GM20431 (cell line): ENCODE data around the gene EXOSC10.
"Not testable (repeated sequence)": the region's sequence is repeated elsewhere in the genome, so short reads cannot be mapped to it uniquely, and the experiment has no call there.

Source experiments
- in situ Hi-C: fragments of 300-500 bp; cut with MseI, MboI; formaldehyde crosslinking; loops from one replicate; pipeline ENCODE4 v1.15.0; 2020; ENCODE audit warnings: low sequenced_read_pairs; ENCODE audit not compliant: unreplicated experiment

The EXOSC10 gene

GRCh38 chr1:11114966-11115365 lies 15.3 kb upstream of the EXOSC10 start:
- in situ Hi-C loops: no loop called here

GRCh38 chr1:11109047-11109760 lies 9.5 kb upstream of the EXOSC10 start:
- in situ Hi-C loops: no loop called here

- in situ Hi-C loops: no loop called here
These were observed 7.9 kb upstream of the EXOSC10 start for GRCh38 chr1:11107599-11107998.

GRCh38 chr1:11105586-11105985 lies 5.9 kb upstream of the EXOSC10 start:
- in situ Hi-C loops: no loop called here

- in situ Hi-C loops: no loop called here
These were observed 1.7 kb upstream of the EXOSC10 start for GRCh38 chr1:11101347-11101746.

- in situ Hi-C loops: not testable (repeated sequence)
These were observed 1.1 kb upstream of the EXOSC10 start for GRCh38 chr1:11100806-11101205.

- in situ Hi-C loops: no loop called here
These were observed 452 bp upstream of the EXOSC10 start for GRCh38 chr1:11100149-11100493.

- in situ Hi-C loops: no loop called here
These were observed 749 bp downstream of the EXOSC10 start for GRCh38 chr1:11098931-11099309.

- in situ Hi-C loops: not testable (repeated sequence)
These were observed 15.9 kb downstream of the EXOSC10 start for GRCh38 chr1:11083784-11084183.

GRCh38 chr1:11080931-11081330 lies 18.7 kb downstream of the EXOSC10 start:
- in situ Hi-C loops: no loop called here

- in situ Hi-C loops: no loop called here
These were observed 21.0 kb downstream of the EXOSC10 start for GRCh38 chr1:11078631-11079030.

GRCh38 chr1:11073398-11073797 lies 26.3 kb downstream of the EXOSC10 start:
- in situ Hi-C loops: not testable (repeated sequence)

GRCh38 chr1:11072216-11072917 lies 27.3 kb downstream of the EXOSC10 start:
- in situ Hi-C loops: no loop called here

- in situ Hi-C loops: no loop called here
These were observed 28.0 kb downstream of the EXOSC10 start for GRCh38 chr1:11071463-11072215.

GRCh38 chr1:11070876-11071275 lies 28.8 kb downstream of the EXOSC10 start:
- in situ Hi-C loops: no loop called here

GRCh38 chr1:11068600-11069473 lies 30.8 kb downstream of the EXOSC10 start:
- in situ Hi-C loops: no loop called here

- in situ Hi-C loops: no loop called here
These were observed 31.7 kb downstream of the EXOSC10 start for GRCh38 chr1:11067716-11068599.

GRCh38 chr1:11065796-11066195 lies 33.9 kb downstream of the EXOSC10 start:
- in situ Hi-C loops: no loop called here

GRCh38 chr1:11064942-11065341 lies 34.7 kb downstream of the EXOSC10 start:
- in situ Hi-C loops: no loop called here
